ENCODE results near the gene RETN. TPM values are rescaled to one million over a fixed set of nuclear protein-coding genes. Genes with fewer than 3 reads are reported as not detected.

RETN gene
- total RNA-seq, 1 donor from 2014 or later: 0.99 TPM

- no peak overlapping the region for H3K4me3 ChIP-seq
- DNase-seq: no peak
- H3K27me3 ChIP-seq (ENCODE audit: low read depth): peaks cover 19% of the 10 kb centered on the region
- no peak for TF ChIP-seq CTCF (IDR thresholded peaks at IDR 0.05; ENCODE audit: borderline replicate concordance)
- H3K9me3 ChIP-seq (replicated peaks): no peaks in the 10 kb centered on the region
- peaks cover 16% of the 10 kb centered on the region for H3K4me1 ChIP-seq
- no peak overlapping the region for H3K27ac ChIP-seq (replicated peaks)
- H3K36me3 ChIP-seq: peaks cover 19% of the 10 kb centered on the region
- intact Hi-C loops (cut with micrococcal nuclease): no loop called here
Observed at GRCh38 chr19:7685546-7686445, 16.9 kb downstream of the RETN start.

GRCh38 chr19:7687177-7687576 lies 18.3 kb downstream of the RETN start:
- Histone ChIP-seq H3K4me1 (peaks cover 2% of the 10 kb centered on the region), H3K4me3 (no peak overlapping the region), H3K9me3 (replicated peaks) (no peaks in the 10 kb centered on the region), H3K27me3 (ENCODE audit: low read depth) (peaks cover 27% of the 10 kb centered on the region), H3K27ac (replicated peaks) (no peak overlapping the region), H3K36me3 (peaks cover 19% of the 10 kb centered on the region)
- DNase-seq: no peak
- no peak for TF ChIP-seq CTCF (IDR thresholded peaks at IDR 0.05; ENCODE audit: borderline replicate concordance)
- intact Hi-C loops (cut with micrococcal nuclease): no loop called here

GRCh38 chr19:7689165-7689564 lies 20.3 kb downstream of the RETN start:
- Histone ChIP-seq H3K27me3 (ENCODE audit: low read depth) (peaks cover 38% of the 10 kb centered on the region), H3K9me3 (replicated peaks) (no peaks in the 10 kb centered on the region), H3K27ac (replicated peaks) (no peak overlapping the region), H3K4me1 (no peaks in the 10 kb centered on the region), H3K36me3 (no peaks in the 10 kb centered on the region), H3K4me3 (no peak overlapping the region)
- DNase-seq: no peak
- intact Hi-C loops (cut with micrococcal nuclease): no loop called here
- TF ChIP-seq CTCF (IDR thresholded peaks at IDR 0.05; ENCODE audit: borderline replicate concordance): no peak

GRCh38 chr19:7690779-7691258 lies 22.0 kb downstream of the RETN start:
- Histone ChIP-seq H3K4me1 (no peaks in the 10 kb centered on the region), H3K4me3 (no peak overlapping the region), H3K27me3 (ENCODE audit: low read depth) (peaks cover 53% of the 10 kb centered on the region), H3K27ac (replicated peaks) (no peak overlapping the region), H3K36me3 (no peaks in the 10 kb centered on the region), H3K9me3 (replicated peaks) (no peaks in the 10 kb centered on the region)
- TF ChIP-seq CTCF (IDR thresholded peaks at IDR 0.05; ENCODE audit: borderline replicate concordance): no peak
- intact Hi-C loops (cut with micrococcal nuclease): no loop called here
- DNase-seq: no peak

- H3K9me3 ChIP-seq (replicated peaks): no peaks in the 10 kb centered on the region
- DNase-seq: no peak
- no peak overlapping the region for H3K27ac ChIP-seq (replicated peaks)
- intact Hi-C loops (cut with micrococcal nuclease): no loop called here
- no peak for TF ChIP-seq CTCF (IDR thresholded peaks at IDR 0.05; ENCODE audit: borderline replicate concordance)
- no peaks in the 10 kb centered on the region for H3K36me3 ChIP-seq
- no peak overlapping the region for H3K4me3 ChIP-seq
- H3K4me1 ChIP-seq: no peaks in the 10 kb centered on the region
- H3K27me3 ChIP-seq (ENCODE audit: low read depth): peaks cover 60% of the 10 kb centered on the region
Observed at GRCh38 chr19:7691497-7691896, 22.6 kb downstream of the RETN start.

All from left ventricle myocardium inferior (tissue), 1 donor.